Stomach (tissue), 4 donors: ENCODE data around the gene RGS7.

Experiments
- POLR2A ChIP-seq, 4 donors: fragments of 450-650 bp; IDR thresholded peaks; one replicate each; pipeline ENCODE4 v1.6.1; 2016; ENCODE audit warnings: antibody characterized with exemption in 4 of 4, control low read depth in 2 of 4, mild to moderate bottlenecking in 1 of 4, moderate library complexity in 1 of 4
- TF ChIP-seq, protein P1 (sequence below), 7 experiments: fragments of 450-650 bp in 4 of 7; fragments of 200-600 bp in 3 of 7; sonication (generic) in 3 of 7; IDR thresholded peaks; one replicate each; pipeline ENCODE4 v1.5.1; 2016 to 2019; ENCODE audit warnings: antibody characterized with exemption in 7 of 7, control low read depth in 2 of 7, mild to moderate bottlenecking in 1 of 7

DNA sequence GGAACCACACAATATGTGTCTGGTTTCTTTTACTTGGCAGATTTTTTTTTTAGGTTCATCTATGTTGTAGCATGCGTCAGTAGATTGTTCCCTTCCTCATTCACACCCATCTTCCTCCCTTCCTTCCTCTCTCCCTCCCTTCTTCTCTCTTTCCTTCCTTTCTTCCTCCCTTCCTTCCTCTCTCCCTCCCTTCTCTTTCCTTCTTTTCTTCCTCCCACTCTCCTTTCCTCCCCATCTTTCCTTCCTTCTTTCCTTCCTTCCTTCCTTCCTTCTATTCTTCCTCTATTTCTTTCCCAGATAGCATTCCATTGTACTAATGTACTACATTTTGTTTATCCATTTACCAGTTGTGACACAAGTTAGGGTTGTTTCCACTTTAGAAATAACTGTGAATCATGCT is 218.0 kb downstream of the RGS7 start:
- TF ChIP-seq, protein P1, sequence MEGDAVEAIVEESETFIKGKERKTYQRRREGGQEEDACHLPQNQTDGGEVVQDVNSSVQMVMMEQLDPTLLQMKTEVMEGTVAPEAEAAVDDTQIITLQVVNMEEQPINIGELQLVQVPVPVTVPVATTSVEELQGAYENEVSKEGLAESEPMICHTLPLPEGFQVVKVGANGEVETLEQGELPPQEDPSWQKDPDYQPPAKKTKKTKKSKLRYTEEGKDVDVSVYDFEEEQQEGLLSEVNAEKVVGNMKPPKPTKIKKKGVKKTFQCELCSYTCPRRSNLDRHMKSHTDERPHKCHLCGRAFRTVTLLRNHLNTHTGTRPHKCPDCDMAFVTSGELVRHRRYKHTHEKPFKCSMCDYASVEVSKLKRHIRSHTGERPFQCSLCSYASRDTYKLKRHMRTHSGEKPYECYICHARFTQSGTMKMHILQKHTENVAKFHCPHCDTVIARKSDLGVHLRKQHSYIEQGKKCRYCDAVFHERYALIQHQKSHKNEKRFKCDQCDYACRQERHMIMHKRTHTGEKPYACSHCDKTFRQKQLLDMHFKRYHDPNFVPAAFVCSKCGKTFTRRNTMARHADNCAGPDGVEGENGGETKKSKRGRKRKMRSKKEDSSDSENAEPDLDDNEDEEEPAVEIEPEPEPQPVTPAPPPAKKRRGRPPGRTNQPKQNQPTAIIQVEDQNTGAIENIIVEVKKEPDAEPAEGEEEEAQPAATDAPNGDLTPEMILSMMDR (IDR thresholded peaks at IDR 0.05) = no peak
- no peak for TF ChIP-seq POLR2A (IDR thresholded peaks at IDR 0.05)
